IMR-90 (cell line): ENCODE data around the gene ATXN10. TPM values are rescaled to one million over a fixed set of nuclear protein-coding genes. Genes with fewer than 3 reads are reported as not detected.

Source experiments
- ATAC-seq: fragments of 200-7000 bp; cut with Tn5 transposase; 2 replicates; pipeline ENCODE4 v1.9.1; 2020; ENCODE audit warnings: low read depth, mild to moderate bottlenecking, moderate library complexity
- BruUV-seq: library from RNA; stranded (reverse); fragments of 400-500 nt; replicated peaks from 2 replicates; lab custom pipeline; 2021; lab: Mats Ljungman, UMichigan
- CTCF ChIA-PET: fragments of 300-600 bp; formaldehyde crosslinking; extraction: SDS; loops from one replicate; lab custom pipeline; 2021; ENCODE audit warnings: antibody characterized with exemption; lab: Yijun Ruan, JAX
- POLR2A ChIA-PET: fragments of 300-600 bp; sonication (Branson Sonifier 250); formaldehyde crosslinking; loops from one replicate; lab custom pipeline; 2022; ENCODE audit warnings: antibody characterized with exemption; ENCODE audit not compliant: unreplicated experiment; lab: Charles Lee
- DNase-seq: peaks from one replicate; pipeline ENCODE4 v3.0.0; 2013
- H2AFZ ChIP-seq: replicated peaks from 2 replicates; pipeline ENCODE3; 2013; ENCODE audit warnings: low read length, mild to moderate bottlenecking; ENCODE audit not compliant: poor library complexity
- H2AK5ac ChIP-seq: 2 replicates; pipeline ENCODE4 v1.6.1; 2013; ENCODE audit warnings: low read depth, low read length, inconsistent platforms
- H2AK9ac ChIP-seq: replicated peaks from 2 replicates; pipeline ENCODE3; 2013; ENCODE audit warnings: mild to moderate bottlenecking, low read depth, low read length, moderate library complexity; ENCODE audit not compliant: poor library complexity
- H2BK120ac ChIP-seq: 2 replicates; pipeline ENCODE4 v1.6.1; 2013; ENCODE audit warnings: low read depth, low read length, inconsistent platforms
- H2BK15ac ChIP-seq: 3 replicates; pipeline ENCODE4 v1.6.1; 2013; ENCODE audit warnings: low read depth, low read length, inconsistent platforms
- H2BK20ac ChIP-seq: 2 replicates; pipeline ENCODE4 v1.6.1; 2013; ENCODE audit warnings: low read depth, mild to moderate bottlenecking, inconsistent platforms, low read length, moderate library complexity
- H2BK5ac ChIP-seq: 2 replicates; pipeline ENCODE4 v1.6.1; 2013; ENCODE audit warnings: mild to moderate bottlenecking, low read depth, low read length, inconsistent platforms; ENCODE audit not compliant: poor library complexity, severe bottlenecking
- H3K14ac ChIP-seq: replicated peaks from 2 replicates; pipeline ENCODE4 v1.6.1; 2013; ENCODE audit warnings: low read depth, low read length, inconsistent platforms
- H3K18ac ChIP-seq: 2 replicates; pipeline ENCODE4 v1.6.1; 2013; ENCODE audit warnings: low read depth, low read length, control low read depth
- H3K23ac ChIP-seq: 2 replicates; pipeline ENCODE4 v1.6.1; 2013; ENCODE audit warnings: low read depth, low read length, inconsistent platforms
- H3K27ac ChIP-seq: 2 replicates; pipeline ENCODE4 v1.5.1; 2013; ENCODE audit warnings: mild to moderate bottlenecking, control low read depth, low read length; ENCODE audit not compliant: insufficient read depth
- H3K27me3 ChIP-seq: 2 replicates; pipeline ENCODE4 v1.6.1; 2013; ENCODE audit warnings: low read length; ENCODE audit not compliant: control insufficient read depth, insufficient read depth
- H3K36me3 ChIP-seq: 2 replicates; pipeline ENCODE4 v1.6.1; 2013; ENCODE audit warnings: low read length, mixed read lengths; ENCODE audit not compliant: control insufficient read depth, insufficient read depth
- H3K4ac ChIP-seq: 2 replicates; pipeline ENCODE4 v1.6.1; 2013; ENCODE audit warnings: low read depth, low read length, inconsistent platforms
- H3K4me1 ChIP-seq: 2 replicates; pipeline ENCODE4 v1.6.1; 2013; ENCODE audit warnings: low read length, mixed read lengths; ENCODE audit not compliant: control insufficient read depth, insufficient read depth
- H3K4me2 ChIP-seq: 2 replicates; pipeline ENCODE4 v1.6.1; 2013; ENCODE audit warnings: low read depth, mild to moderate bottlenecking, control low read depth, low read length, moderate library complexity
- H3K4me3 ChIP-seq: 2 replicates; pipeline ENCODE4 v1.5.1; 2013; ENCODE audit warnings: low read depth, mild to moderate bottlenecking, control low read depth, low read length, moderate library complexity; ENCODE audit not compliant: insufficient read depth
- H3K56ac ChIP-seq: 2 replicates; pipeline ENCODE4 v1.6.1; 2013; ENCODE audit warnings: low read length, inconsistent platforms; ENCODE audit not compliant: insufficient read depth; ENCODE audit errors: extremely low read depth
- H3K79me1 ChIP-seq, 2 experiments: 2 replicates each; pipeline ENCODE4 v1.6.1; 2013; ENCODE audit warnings: low read length in 2 of 2, inconsistent platforms in 1 of 2, low read depth in 1 of 2
- H3K9ac ChIP-seq: 2 replicates; pipeline ENCODE4 v1.6.1; 2013; ENCODE audit warnings: low read depth, low read length, control low read depth
- H3K9me1 ChIP-seq: 2 replicates; pipeline ENCODE4 v1.6.1; 2013; ENCODE audit warnings: low read length, inconsistent platforms; ENCODE audit not compliant: insufficient read depth
- H3K9me3 ChIP-seq: 2 replicates; pipeline ENCODE4 v1.6.1; 2013; ENCODE audit warnings: low read length; ENCODE audit not compliant: control insufficient read depth, insufficient read depth
- H4K20me1 ChIP-seq: 2 replicates; pipeline ENCODE4 v1.6.1; 2013; ENCODE audit warnings: low read length, inconsistent platforms; ENCODE audit not compliant: insufficient read depth
- H4K5ac ChIP-seq: 2 replicates; pipeline ENCODE4 v1.6.1; 2013; ENCODE audit warnings: mild to moderate bottlenecking, low read depth, low read length, control low read depth
- H4K8ac ChIP-seq, 2 experiments: 2 replicates each; pipeline ENCODE4 v1.6.1; 2013; ENCODE audit warnings: low read depth in 2 of 2, low read length in 2 of 2, control low read depth in 1 of 2, inconsistent platforms in 1 of 2
- H4K91ac ChIP-seq: 2 replicates; pipeline ENCODE4 v1.6.1; 2013; ENCODE audit warnings: low read depth, low read length, inconsistent platforms; ENCODE audit not compliant: insufficient read depth
- CEBPB ChIP-seq: IDR thresholded peaks from 2 replicates; pipeline ENCODE4 v1.6.1; 2012; ENCODE audit warnings: low read depth, low read length, improper control_type of control experiment
- CHD1 ChIP-seq: IDR thresholded peaks from 2 replicates; pipeline ENCODE4 v1.6.1; 2012; ENCODE audit warnings: low read depth, low read length, improper control_type of control experiment
- ELK1 ChIP-seq: fragments of 150-350 bp; IDR thresholded peaks from 2 replicates; pipeline ENCODE4 v1.6.1; 2016; ENCODE audit warnings: low read depth, mild to moderate bottlenecking, low read length, moderate library complexity, borderline replicate concordance
- FOS ChIP-seq: fragments of 150-350 bp; IDR thresholded peaks from 2 replicates; pipeline ENCODE4 v1.6.1; 2016; ENCODE audit warnings: low read depth, low read length
- MAZ ChIP-seq: IDR thresholded peaks from 2 replicates; pipeline ENCODE4 v1.6.1; 2012; ENCODE audit warnings: low read depth, mild to moderate bottlenecking, low read length, improper control_type of control experiment, moderate library complexity, borderline replicate concordance
- NFE2L2 ChIP-seq: fragments of 150-350 bp; IDR thresholded peaks from 2 replicates; pipeline ENCODE4 v1.6.1; 2016; ENCODE audit warnings: low read depth, mild to moderate bottlenecking, low read length
- POLR2A ChIP-seq: IDR thresholded peaks from 2 replicates; pipeline ENCODE4 v1.6.1; 2012; ENCODE audit warnings: mild to moderate bottlenecking, low read depth, low read length
- RAD21 ChIP-seq: IDR thresholded peaks from 2 replicates; pipeline ENCODE4 v1.6.1; 2012; ENCODE audit warnings: low read length, improper control_type of control experiment
- RCOR1 ChIP-seq: IDR thresholded peaks from 2 replicates; pipeline ENCODE4 v1.6.1; 2012; ENCODE audit warnings: mild to moderate bottlenecking, low read length, improper control_type of control experiment; ENCODE audit not compliant: insufficient replicate concordance
- RFX5 ChIP-seq: IDR thresholded peaks from 2 replicates; pipeline ENCODE4 v1.8.0; 2012; ENCODE audit warnings: low read depth, mild to moderate bottlenecking, low read length, moderate library complexity
- USF2 ChIP-seq: fragments of 150-350 bp; IDR thresholded peaks from 2 replicates; pipeline ENCODE4 v1.6.1; 2017; ENCODE audit warnings: mild to moderate bottlenecking, antibody characterized with exemption, low read length, low read depth
- WGBS, 2 experiments: methylation state at CpG; one replicate each; pipeline versions ENCODE4 v1.1.5 to v1.1.7; 2013; ENCODE audit warnings: missing lambda C conversion rate in 2 of 2; ENCODE audit not compliant: insufficient read length in 1 of 2; ENCODE audit errors: extremely low coverage in 2 of 2; 5-methylcytosine and 5-hydroxymethylcytosine counted together
- dilution Hi-C: fragments of 300-500 bp; cut with HindIII; formaldehyde crosslinking; loops from one replicate; pipeline ENCODE4 v1.14.3; 2018; ENCODE audit warnings: low sequenced_read_pairs; ENCODE audit not compliant: unreplicated experiment
- in situ Hi-C: fragments of 300-500 bp; cut with MboI; formaldehyde crosslinking; loops from 3 replicates; pipeline ENCODE4 v1.14.3; 2019; ENCODE audit warnings: low sequenced_read_pairs, inconsistent platforms, mixed read lengths
- intact Hi-C: fragments of 100-400 bp; cut with micrococcal nuclease; formaldehyde crosslinking; loops from 2 replicates; pipeline ENCODE4 v1.10.0; 2022
- polyA plus RNA-seq, 3 experiments: library from polyadenylated mRNA; depleted of rRNA; stranded (reverse); fragments of >200 nt; gene quantifications; 2 replicates each; pipeline ENCODE4 v1.2.3, GENCODE V29; 2012; ENCODE audit warnings: low replicate concordance in 1 of 3
- total RNA-seq: library from RNA; depleted of rRNA; stranded (reverse); fragments of >200 nt; gene quantifications from 2 replicates; pipeline ENCODE4 v1.2.3, GENCODE V29; 2012

Gene ATXN10
- total and polyA plus RNA-seq, 2 of the 4 experiments (the other 2 are of a cell fraction), result 116 to 231 TPM

GRCh38 chr22:45884201-45885062 lies 212.8 kb downstream of the ATXN10 start:
- Histone ChIP-seq H3K9me3 (no peaks in the 10 kb centered on the region), H3K4me2 (no peak overlapping the region), H3K9ac (no peak overlapping the region), H3K79me1 (no peaks in the 10 kb centered on the region), H3K4me1 (no peaks in the 10 kb centered on the region), H3K9me1 (no peaks in the 10 kb centered on the region; the same call in 1 of the 2 replicates), H3K18ac (no peak overlapping the region), H2BK20ac (no peak overlapping the region), H2BK5ac (no peak overlapping the region), H3K14ac (no peak overlapping the region), H3K4me3 (no peak overlapping the region), H2BK120ac (no peak overlapping the region), H4K5ac (no peak overlapping the region), H3K56ac (no peak overlapping the region), H3K27ac (no peak overlapping the region), H2BK15ac (no peak overlapping the region), H3K23ac (no peak overlapping the region), H4K91ac (no peak overlapping the region), H4K8ac (no peak overlapping the region), H2AK9ac (no peak overlapping the region), H2AFZ (no peak overlapping the region), H3K4ac (no peak overlapping the region), H3K27me3 (peaks cover 42% of the 10 kb centered on the region), H4K20me1 (no peaks in the 10 kb centered on the region; the same call in 1 of the 2 replicates), H2AK5ac (no peak overlapping the region), H3K36me3 (no peaks in the 10 kb centered on the region)
- no TSS peak for BruUV-seq
- ATAC-seq, result no peak
- intact Hi-C loops, result no loop called here
- ChIA-PET CTCF (no interaction called here), POLR2A (no interaction called here)
- in situ Hi-C loops, result no loop called here
- WGBS, 2 experiments, result 83% methylated on average over 13 of the region's 27 CpGs; no CpG with 5 or more reads in 1 of the 2 experiments
- dilution Hi-C loops, result no loop called here
- no peak for DNase-seq
- TF ChIP-seq CEBPB (no peak), NFE2L2 (no peak), RFX5 (no peak), USF2 (no peak), FOS (no peak), RCOR1 (no peak), ELK1 (no peak), RAD21 (no peak), POLR2A (no peak), CHD1 (no peak), MAZ (no peak)
